IPS DF 6.9 (cell line): Measurements from ENCODE around the gene LGSN.

ENCODE experiments used
- DNase-seq: peaks from one replicate; pipeline ENCODE4 v3.0.0-alpha.2; 2013; ENCODE audit warnings: low read depth, low spot score
- H3K27ac ChIP-seq: one replicate; pipeline ENCODE4 v1.5.1; 2013; ENCODE audit warnings: low read length, control low read depth
- H3K27me3 ChIP-seq: 2 replicates; pipeline ENCODE4 v1.6.1; 2013; ENCODE audit warnings: mild to moderate bottlenecking, low read length; ENCODE audit not compliant: control insufficient read depth, insufficient read depth
- H3K36me3 ChIP-seq: 2 replicates; pipeline ENCODE4 v1.6.1; 2013; ENCODE audit warnings: low read length; ENCODE audit not compliant: control insufficient read depth, insufficient read depth
- H3K4me1 ChIP-seq: 2 replicates; pipeline ENCODE4 v1.6.1; 2013; ENCODE audit warnings: low read length; ENCODE audit not compliant: control insufficient read depth, insufficient read depth
- H3K4me3 ChIP-seq: 2 replicates; pipeline ENCODE4 v1.5.1; 2013; ENCODE audit warnings: mild to moderate bottlenecking, low read length
- H3K9me3 ChIP-seq: 2 replicates; pipeline ENCODE4 v1.6.1; 2013; ENCODE audit warnings: low read length, inconsistent platforms; ENCODE audit not compliant: control insufficient read depth, insufficient read depth
- WGBS: extraction: QIAGEN DNeasy Blood & Tissue Kit; methylation state at CpG from one replicate; pipeline ENCODE4 v1.1.7; 2013; ENCODE audit warnings: mixed read lengths, missing lambda C conversion rate; ENCODE audit not compliant: insufficient read length, insufficient coverage; 5-methylcytosine and 5-hydroxymethylcytosine counted together

LGSN gene

GRCh38 chr6:63306420-63306819 lies 13.4 kb downstream of the LGSN start:
- Histone ChIP-seq H3K9me3 (no peaks in the 10 kb centered on the region), H3K36me3 (no peaks in the 10 kb centered on the region), H3K4me3 (no peak overlapping the region), H3K27ac (no peak overlapping the region), H3K27me3 (no peaks in the 10 kb centered on the region), H3K4me1 (no peaks in the 10 kb centered on the region)
- DNase-seq = no peak
- no CpG with 5 or more reads among the region's 3 CpGs for WGBS

GRCh38 chr6:63305277-63305676 lies 14.5 kb downstream of the LGSN start:
- Histone ChIP-seq H3K36me3 (no peaks in the 10 kb centered on the region), H3K27ac (no peak overlapping the region), H3K4me3 (no peak overlapping the region), H3K4me1 (no peaks in the 10 kb centered on the region), H3K9me3 (no peaks in the 10 kb centered on the region), H3K27me3 (no peaks in the 10 kb centered on the region)
- DNase-seq = no peak
- WGBS = no CpG with 5 or more reads among the region's 2 CpGs

- H3K9me3 ChIP-seq = no peaks in the 10 kb centered on the region
- no peaks in the 10 kb centered on the region for H3K27me3 ChIP-seq
- no peaks in the 10 kb centered on the region for H3K36me3 ChIP-seq
- H3K4me3 ChIP-seq = no peak overlapping the region
- no peak overlapping the region for H3K27ac ChIP-seq
- no peaks in the 10 kb centered on the region for H3K4me1 ChIP-seq
- no peak for DNase-seq
Measured at GRCh38 chr6:63303476-63303875, 16.3 kb downstream of the LGSN start.

GRCh38 chr6:63299667-63300066 lies 20.1 kb downstream of the LGSN start:
- no peaks in the 10 kb centered on the region for H3K36me3 ChIP-seq
- WGBS = no CpG with 5 or more reads among the region's 2 CpGs
- no peak overlapping the region for H3K27ac ChIP-seq
- DNase-seq = no peak
- no peaks in the 10 kb centered on the region for H3K4me1 ChIP-seq
- H3K4me3 ChIP-seq = no peak overlapping the region
- H3K27me3 ChIP-seq = no peaks in the 10 kb centered on the region
- no peaks in the 10 kb centered on the region for H3K9me3 ChIP-seq

GRCh38 chr6:63295553-63296194 lies 24.1 kb downstream of the LGSN start:
- no peaks in the 10 kb centered on the region for H3K27me3 ChIP-seq
- H3K4me1 ChIP-seq = no peaks in the 10 kb centered on the region
- no peaks in the 10 kb centered on the region for H3K36me3 ChIP-seq
- WGBS = no CpG with 5 or more reads among the region's 1 CpG
- DNase-seq = no peak
- H3K4me3 ChIP-seq = no peak overlapping the region
- H3K9me3 ChIP-seq = no peaks in the 10 kb centered on the region
- no peak overlapping the region for H3K27ac ChIP-seq

- no peaks in the 10 kb centered on the region for H3K9me3 ChIP-seq
- H3K36me3 ChIP-seq = no peaks in the 10 kb centered on the region
- WGBS = no CpG with 5 or more reads among the region's 6 CpGs
- no peaks in the 10 kb centered on the region for H3K27me3 ChIP-seq
- no peak overlapping the region for H3K27ac ChIP-seq
- no peak overlapping the region for H3K4me3 ChIP-seq
- no peaks in the 10 kb centered on the region for H3K4me1 ChIP-seq
- DNase-seq = no peak
Measured at GRCh38 chr6:63290492-63291058, 29.2 kb downstream of the LGSN start.

GRCh38 chr6:63289269-63289872 lies 30.4 kb downstream of the LGSN start:
- Histone ChIP-seq H3K27me3 (no peaks in the 10 kb centered on the region), H3K4me3 (no peak overlapping the region), H3K27ac (no peak overlapping the region), H3K9me3 (no peaks in the 10 kb centered on the region), H3K4me1 (no peaks in the 10 kb centered on the region), H3K36me3 (no peaks in the 10 kb centered on the region)
- no CpG with 5 or more reads among the region's 4 CpGs for WGBS
- no peak for DNase-seq

GRCh38 chr6:63280639-63281180 lies 39.1 kb downstream of the LGSN start:
- Histone ChIP-seq H3K9me3 (no peaks in the 10 kb centered on the region), H3K4me1 (no peaks in the 10 kb centered on the region), H3K36me3 (no peaks in the 10 kb centered on the region), H3K4me3 (no peak overlapping the region), H3K27ac (no peak overlapping the region), H3K27me3 (no peaks in the 10 kb centered on the region)
- WGBS = no CpG with 5 or more reads among the region's 3 CpGs
- DNase-seq = no peak

GRCh38 chr6:63278916-63279315 lies 40.9 kb downstream of the LGSN start:
- Histone ChIP-seq H3K4me3 (no peak overlapping the region), H3K9me3 (no peaks in the 10 kb centered on the region), H3K27ac (no peak overlapping the region), H3K36me3 (no peaks in the 10 kb centered on the region), H3K27me3 (no peaks in the 10 kb centered on the region), H3K4me1 (no peaks in the 10 kb centered on the region)
- no peak for DNase-seq

GRCh38 chr6:63275953-63276352 lies 43.8 kb downstream of the LGSN start:
- Histone ChIP-seq H3K27me3 (no peaks in the 10 kb centered on the region), H3K36me3 (no peaks in the 10 kb centered on the region), H3K9me3 (no peaks in the 10 kb centered on the region), H3K4me3 (no peak overlapping the region), H3K27ac (no peak overlapping the region), H3K4me1 (no peaks in the 10 kb centered on the region)
- WGBS = no CpG with 5 or more reads among the region's 1 CpG
- DNase-seq = no peak
